Activated CD4-positive, alpha-beta T cell treated with anti-CD3 and anti-CD28 coated beads, Interleukin-2, amount 10 ng/mL, durations not matched to agents 7 days and 5 days (primary cell): ENCODE results near the gene ANXA8L1. TPM values are rescaled to one million over a fixed set of nuclear protein-coding genes. Genes with fewer than 3 reads are reported as not detected.
"Not testable (repeated sequence)": the region's sequence is repeated elsewhere in the genome, so short reads cannot be mapped to it uniquely, and the experiment has no call there.

Source experiments
- CTCF ChIA-PET: fragments of 350-600 bp; sonication (Branson Sonifier 250); formaldehyde crosslinking; loops from one replicate; lab custom pipeline; 2021; ENCODE audit warnings: antibody characterized with exemption; lab: Charles Lee
- POLR2A ChIA-PET: fragments of 350-600 bp; sonication (Branson Sonifier 250); formaldehyde crosslinking; loops from one replicate; lab custom pipeline; 2021; ENCODE audit warnings: antibody characterized with exemption; lab: Charles Lee
- DNase-seq: peaks from one replicate; pipeline ENCODE4 v3.0.0-alpha.2; 2020
- H3K27ac Mint-ChIP-seq: one replicate; pipeline ENCODE4 v1.8.0; 2021; ENCODE audit warnings: mild to moderate bottlenecking, moderate library complexity, mixed read lengths
- H3K27me3 Mint-ChIP-seq: one replicate; pipeline ENCODE4 v1.8.0; 2021; ENCODE audit warnings: mixed read lengths
- H3K36me3 Mint-ChIP-seq: one replicate; pipeline ENCODE4 v1.8.0; 2021; ENCODE audit warnings: low read depth, mixed read lengths
- H3K4me1 Mint-ChIP-seq: one replicate; pipeline ENCODE4 v1.8.0; 2021; ENCODE audit warnings: mixed read lengths
- H3K4me3 Mint-ChIP-seq: one replicate; pipeline ENCODE4 v1.8.0; 2021; ENCODE audit warnings: mild to moderate bottlenecking, moderate library complexity, mixed read lengths
- H3K9me3 Mint-ChIP-seq: one replicate; pipeline ENCODE4 v1.8.0; 2021; ENCODE audit warnings: mixed read lengths
- total RNA-seq, 2 experiments: library from RNA; stranded (reverse); gene quantifications; one replicate each; pipeline ENCODE4 v1.2.3, GENCODE V29; 2021

The ANXA8L1 gene
- total RNA-seq, 2 experiments from 2014 or later = 0.15 to 0.23 TPM

- H3K4me3 Mint-ChIP-seq, CTCF ChIA-PET, H3K27ac Mint-ChIP-seq, H3K4me1 Mint-ChIP-seq, H3K27me3 Mint-ChIP-seq, H3K9me3 Mint-ChIP-seq, DNase-seq, POLR2A ChIA-PET, H3K36me3 Mint-ChIP-seq: not testable (repeated sequence)
These were observed 2.1 kb downstream of the ANXA8L1 start for GRCh38 chr10:46377651-46378050.

- not testable (repeated sequence) for H3K4me3 Mint-ChIP-seq
These were observed 2.5 kb downstream of the ANXA8L1 start for GRCh38 chr10:46378108-46378507.

GRCh38 chr10:46379233-46379848 is 3.8 kb downstream of the ANXA8L1 start:
- POLR2A ChIA-PET, H3K36me3 Mint-ChIP-seq, H3K4me1 Mint-ChIP-seq, H3K27ac Mint-ChIP-seq, H3K27me3 Mint-ChIP-seq, H3K4me3 Mint-ChIP-seq, CTCF ChIA-PET, H3K9me3 Mint-ChIP-seq, DNase-seq: not testable (repeated sequence)

More at GRCh38 chr10:46378108-46378507, 2.5 kb downstream of the ANXA8L1 start:
- DNase-seq, H3K9me3 Mint-ChIP-seq, H3K4me1 Mint-ChIP-seq, H3K27ac Mint-ChIP-seq, H3K27me3 Mint-ChIP-seq, POLR2A ChIA-PET, H3K36me3 Mint-ChIP-seq, CTCF ChIA-PET: not testable (repeated sequence)

GRCh38 chr10:46385858-46386257 is 10.3 kb downstream of the ANXA8L1 start:
- H3K27me3 Mint-ChIP-seq, H3K4me3 Mint-ChIP-seq, H3K4me1 Mint-ChIP-seq, H3K27ac Mint-ChIP-seq, DNase-seq, H3K36me3 Mint-ChIP-seq, H3K9me3 Mint-ChIP-seq, CTCF ChIA-PET, POLR2A ChIA-PET: not testable (repeated sequence)

- H3K27ac Mint-ChIP-seq, H3K9me3 Mint-ChIP-seq, H3K27me3 Mint-ChIP-seq, H3K4me3 Mint-ChIP-seq, H3K4me1 Mint-ChIP-seq, DNase-seq, CTCF ChIA-PET, H3K36me3 Mint-ChIP-seq, POLR2A ChIA-PET: not testable (repeated sequence)
These were observed 11.1 kb downstream of the ANXA8L1 start for GRCh38 chr10:46386694-46387093.

- H3K4me1 Mint-ChIP-seq, POLR2A ChIA-PET, CTCF ChIA-PET, H3K27me3 Mint-ChIP-seq, H3K36me3 Mint-ChIP-seq, H3K4me3 Mint-ChIP-seq, H3K27ac Mint-ChIP-seq, DNase-seq, H3K9me3 Mint-ChIP-seq: not testable (repeated sequence)
These were observed 11.8 kb downstream of the ANXA8L1 start for GRCh38 chr10:46387309-46387902.

GRCh38 chr10:46391422-46391821 is 15.8 kb downstream of the ANXA8L1 start:
- CTCF ChIA-PET, H3K36me3 Mint-ChIP-seq: not testable (repeated sequence)

GRCh38 chr10:46396441-46397279 is 21.1 kb downstream of the ANXA8L1 start:
- H3K27me3 Mint-ChIP-seq, H3K36me3 Mint-ChIP-seq, H3K4me3 Mint-ChIP-seq, CTCF ChIA-PET, POLR2A ChIA-PET, H3K9me3 Mint-ChIP-seq, H3K4me1 Mint-ChIP-seq, DNase-seq, H3K27ac Mint-ChIP-seq: not testable (repeated sequence)

More at GRCh38 chr10:46391422-46391821, 15.8 kb downstream of the ANXA8L1 start:
- H3K4me3 Mint-ChIP-seq, POLR2A ChIA-PET, H3K4me1 Mint-ChIP-seq, DNase-seq, H3K9me3 Mint-ChIP-seq, H3K27me3 Mint-ChIP-seq, H3K27ac Mint-ChIP-seq: not testable (repeated sequence)

GRCh38 chr10:46397767-46398166 is 22.2 kb downstream of the ANXA8L1 start:
- H3K27me3 Mint-ChIP-seq, H3K4me3 Mint-ChIP-seq, CTCF ChIA-PET, H3K36me3 Mint-ChIP-seq, POLR2A ChIA-PET, H3K4me1 Mint-ChIP-seq, H3K9me3 Mint-ChIP-seq, DNase-seq, H3K27ac Mint-ChIP-seq: not testable (repeated sequence)

- H3K9me3 Mint-ChIP-seq, H3K4me1 Mint-ChIP-seq, H3K27ac Mint-ChIP-seq, POLR2A ChIA-PET, H3K27me3 Mint-ChIP-seq, H3K36me3 Mint-ChIP-seq, CTCF ChIA-PET: not testable (repeated sequence)
- peak overlapping the region; percentile 65 for H3K4me3 Mint-ChIP-seq
- DNase-seq = peak; percentile 6
These were observed 22.8 kb downstream of the ANXA8L1 start for GRCh38 chr10:46398212-46398886.

GRCh38 chr10:46409556-46409955 is 34.0 kb downstream of the ANXA8L1 start:
- H3K4me3 Mint-ChIP-seq, CTCF ChIA-PET, H3K4me1 Mint-ChIP-seq, H3K27me3 Mint-ChIP-seq, H3K36me3 Mint-ChIP-seq, DNase-seq, H3K9me3 Mint-ChIP-seq, POLR2A ChIA-PET, H3K27ac Mint-ChIP-seq: not testable (repeated sequence)

- H3K27ac Mint-ChIP-seq, H3K27me3 Mint-ChIP-seq, DNase-seq, CTCF ChIA-PET, H3K36me3 Mint-ChIP-seq, POLR2A ChIA-PET, H3K4me1 Mint-ChIP-seq, H3K9me3 Mint-ChIP-seq, H3K4me3 Mint-ChIP-seq: not testable (repeated sequence)
These were observed 35.5 kb downstream of the ANXA8L1 start for GRCh38 chr10:46411123-46411522.

GRCh38 chr10:46412665-46413064 is 37.1 kb downstream of the ANXA8L1 start:
- H3K9me3 Mint-ChIP-seq, H3K27ac Mint-ChIP-seq, H3K4me1 Mint-ChIP-seq, CTCF ChIA-PET, H3K4me3 Mint-ChIP-seq, POLR2A ChIA-PET, DNase-seq, H3K36me3 Mint-ChIP-seq, H3K27me3 Mint-ChIP-seq: not testable (repeated sequence)
